GM21825 (cell line): ENCODE results near the gene MON1A.
"Not testable (repeated sequence)": the region's sequence is repeated elsewhere in the genome, so short reads cannot be mapped to it uniquely, and the experiment has no call there.

ENCODE experiments used
- ATAC-seq: cut with Tn5 transposase; IDR thresholded peaks from one replicate; pipeline ENCODE4 v1.9.1; 2021; ENCODE audit warnings: mild to moderate bottlenecking, moderate library complexity; ENCODE audit not compliant: unreplicated experiment

MON1A gene

GRCh38 chr3:49924683-49925082, 4.9 kb downstream of the MON1A start:
- ATAC-seq = no peak

GRCh38 chr3:49917806-49918590, 11.6 kb downstream of the MON1A start:
- ATAC-seq = not testable (repeated sequence)

- no peak for ATAC-seq
Measured at GRCh38 chr3:49916686-49917085, 12.9 kb downstream of the MON1A start.

- ATAC-seq = no peak
Measured at GRCh38 chr3:49914906-49915305, 14.7 kb downstream of the MON1A start.

- no peak for ATAC-seq
Measured at GRCh38 chr3:49912881-49913281, 16.7 kb downstream of the MON1A start.

- ATAC-seq = no peak
Measured at GRCh38 chr3:49911611-49912010, 18.0 kb downstream of the MON1A start.

GRCh38 chr3:49911124-49911420, 18.5 kb downstream of the MON1A start:
- no peak for ATAC-seq

- ATAC-seq = no peak
Measured at GRCh38 chr3:49910409-49911123, 19.0 kb downstream of the MON1A start.

GRCh38 chr3:49908373-49909199, 21.0 kb downstream of the MON1A start:
- ATAC-seq = no peak

GRCh38 chr3:49906073-49906743, 23.4 kb downstream of the MON1A start:
- no peak for ATAC-seq

GRCh38 chr3:49904448-49904847, 25.2 kb downstream of the MON1A start:
- not testable (repeated sequence) for ATAC-seq

- ATAC-seq = peak; percentile 62
Measured at GRCh38 chr3:49903451-49904424, 25.9 kb downstream of the MON1A start, which contains the start of gene MST1R. MST1R (minus strand) TSS chr3:49903873; CDS start chr3:49903609, 264 bp downstream.

- ATAC-seq = no peak
Measured at GRCh38 chr3:49902511-49903345, 26.9 kb downstream of the MON1A start.

- no peak for ATAC-seq
Measured at GRCh38 chr3:49901366-49902339, 28.0 kb downstream of the MON1A start.

- ATAC-seq = no peak
Measured at GRCh38 chr3:49900491-49901153, 29.0 kb downstream of the MON1A start.

GRCh38 chr3:49899815-49900214, 29.8 kb downstream of the MON1A start:
- ATAC-seq = no peak

- no peak for ATAC-seq
Measured at GRCh38 chr3:49898991-49899390, 30.6 kb downstream of the MON1A start.
